LNCAP (cell line): ENCODE data around the gene MRPS15.

ENCODE experiments used
- CTCF ChIP-seq: fragments of 450-650 bp; IDR thresholded peaks from 2 replicates; pipeline ENCODE4 v1.5.1; 2017; ENCODE audit warnings: mild to moderate bottlenecking

The MRPS15 gene

GRCh38 chr1:36436821-36437220 is 27.4 kb downstream of the MRPS15 start:
- TF ChIP-seq CTCF: no peak

- TF ChIP-seq CTCF: no peak
Observed at GRCh38 chr1:36433102-36433501, 31.1 kb downstream of the MRPS15 start.

GRCh38 chr1:36432616-36433015 is 31.6 kb downstream of the MRPS15 start:
- no peak for TF ChIP-seq CTCF

- TF ChIP-seq CTCF: no peak
Observed at GRCh38 chr1:36425791-36426190, 38.4 kb downstream of the MRPS15 start.

GRCh38 chr1:36421649-36422048 is 42.5 kb downstream of the MRPS15 start:
- TF ChIP-seq CTCF: no peak

- peak; percentile 90 for TF ChIP-seq CTCF
Observed at GRCh38 chr1:36420836-36421317, 43.3 kb downstream of the MRPS15 start.

- TF ChIP-seq CTCF: no peak
Observed at GRCh38 chr1:36420409-36420808, 43.8 kb downstream of the MRPS15 start.

- no peak for TF ChIP-seq CTCF
Observed at GRCh38 chr1:36419569-36419968, 44.6 kb downstream of the MRPS15 start.
